Panc1 (cell line): ENCODE results near the gene PPP1R13L. TPM values are rescaled to one million over a fixed set of nuclear protein-coding genes. Genes with fewer than 3 reads are reported as not detected.

Experiments
- ATAC-seq: fragments of 200-7000 bp; cut with Tn5 transposase; 2 replicates; pipeline ENCODE4 v1.9.1; 2020; ENCODE audit warnings: mild to moderate bottlenecking, moderate library complexity
- BruUV-seq: library from RNA; stranded (reverse); fragments of 400-500 nt; replicated peaks from 2 replicates; lab custom pipeline; 2021; lab: Mats Ljungman, UMichigan
- CTCF ChIA-PET: fragments of 300-600 bp; sonication (Branson Sonifier 250); formaldehyde crosslinking; loops from one replicate; lab custom pipeline; 2022; ENCODE audit warnings: antibody characterized with exemption; lab: Charles Lee
- POLR2A ChIA-PET: fragments of 300-600 bp; sonication (Branson Sonifier 250); formaldehyde crosslinking; loops from one replicate; lab custom pipeline; 2022; ENCODE audit warnings: antibody characterized with exemption; lab: Charles Lee
- DNase-seq: peaks from one replicate; pipeline ENCODE4 v3.0.0-alpha.2; 2010; ENCODE audit warnings: low read depth, low spot score
- H3K27ac ChIP-seq: 2 replicates; pipeline ENCODE4 v1.5.1; 2011; ENCODE audit warnings: mild to moderate bottlenecking, low read length, inconsistent platforms
- H3K27me3 ChIP-seq: fragments of 200-500 bp; sonication (Bioruptor generic); 2 replicates; pipeline ENCODE4 v1.6.0; 2014; ENCODE audit warnings: low read length, inconsistent platforms; ENCODE audit not compliant: control insufficient read depth, insufficient read depth
- H3K36me3 ChIP-seq: fragments of 200-500 bp; sonication (Bioruptor generic); 2 replicates; pipeline ENCODE4 v1.5.1; 2014; ENCODE audit warnings: inconsistent platforms, mild to moderate bottlenecking, low read length, moderate library complexity; ENCODE audit not compliant: control insufficient read depth, insufficient read depth
- H3K4me1 ChIP-seq: 2 replicates; pipeline ENCODE4 v1.5.1; 2011; ENCODE audit warnings: inconsistent platforms, mild to moderate bottlenecking, low read length, moderate library complexity; ENCODE audit not compliant: control insufficient read depth, insufficient read depth
- H3K4me3 ChIP-seq, 2 experiments: 2 replicates each; pipeline ENCODE4 v1.5.1; 2011 to 2012; ENCODE audit warnings: low read depth in 2 of 2, low read length in 2 of 2, mild to moderate bottlenecking in 2 of 2, inconsistent platforms in 1 of 2, moderate library complexity in 1 of 2
- H3K9me3 ChIP-seq: fragments of 200-500 bp; sonication (Bioruptor generic); 2 replicates; pipeline ENCODE4 v1.5.1; 2014; ENCODE audit warnings: low read depth, mild to moderate bottlenecking, inconsistent platforms, low read length, moderate library complexity; ENCODE audit not compliant: control insufficient read depth, insufficient read depth
- POLR2AphosphoS5 ChIP-seq: IDR thresholded peaks from 2 replicates; pipeline ENCODE4 v1.6.1; 2012; ENCODE audit warnings: mild to moderate bottlenecking, low read depth, low read length, moderate library complexity
- SIN3A ChIP-seq: IDR thresholded peaks from 2 replicates; pipeline ENCODE4 v1.6.1; 2012; ENCODE audit warnings: low read depth, mild to moderate bottlenecking, low read length, moderate library complexity, borderline replicate concordance; ENCODE audit not compliant: insufficient read depth
- TCF7L2 ChIP-seq: IDR thresholded peaks from 2 replicates; pipeline ENCODE4 v1.6.1; 2011; ENCODE audit warnings: mild to moderate bottlenecking, low read depth, low read length, inconsistent platforms
- in situ Hi-C: cut with HindIII; loops from 2 replicates; pipeline ENCODE4 v1.10.0; 2016; ENCODE audit warnings: low sequenced_read_pairs, low pct_unique_long_range_greater_than_20kb
- intact Hi-C: fragments of 100-400 bp; cut with micrococcal nuclease; formaldehyde crosslinking; loops from one replicate; pipeline ENCODE4 v1.10.0; 2022; ENCODE audit not compliant: unreplicated experiment
- total RNA-seq: library from RNA; stranded (reverse); gene quantifications from one replicate; pipeline ENCODE4 v1.2.1, GENCODE V29; 2021; ENCODE audit not compliant: unreplicated experiment
- TF ChIP-seq, protein P1 (sequence below): fragments of 450-650 bp; IDR thresholded peaks from 2 replicates; pipeline ENCODE4 v1.5.1; 2017; ENCODE audit warnings: mild to moderate bottlenecking
- TF ChIP-seq, protein P2 (sequence below), 2 experiments: IDR thresholded peaks; 2 replicates each; pipeline ENCODE4 v1.6.1; 2011 to 2012; ENCODE audit warnings: low read depth in 2 of 2, control low read depth in 1 of 2, low read length in 1 of 2, mild to moderate bottlenecking in 1 of 2, moderate library complexity in 1 of 2; ENCODE audit not compliant: insufficient read depth in 1 of 2

Gene PPP1R13L
- total RNA-seq, 1 experiment from 2014 or later: 39.1 TPM

DNA sequence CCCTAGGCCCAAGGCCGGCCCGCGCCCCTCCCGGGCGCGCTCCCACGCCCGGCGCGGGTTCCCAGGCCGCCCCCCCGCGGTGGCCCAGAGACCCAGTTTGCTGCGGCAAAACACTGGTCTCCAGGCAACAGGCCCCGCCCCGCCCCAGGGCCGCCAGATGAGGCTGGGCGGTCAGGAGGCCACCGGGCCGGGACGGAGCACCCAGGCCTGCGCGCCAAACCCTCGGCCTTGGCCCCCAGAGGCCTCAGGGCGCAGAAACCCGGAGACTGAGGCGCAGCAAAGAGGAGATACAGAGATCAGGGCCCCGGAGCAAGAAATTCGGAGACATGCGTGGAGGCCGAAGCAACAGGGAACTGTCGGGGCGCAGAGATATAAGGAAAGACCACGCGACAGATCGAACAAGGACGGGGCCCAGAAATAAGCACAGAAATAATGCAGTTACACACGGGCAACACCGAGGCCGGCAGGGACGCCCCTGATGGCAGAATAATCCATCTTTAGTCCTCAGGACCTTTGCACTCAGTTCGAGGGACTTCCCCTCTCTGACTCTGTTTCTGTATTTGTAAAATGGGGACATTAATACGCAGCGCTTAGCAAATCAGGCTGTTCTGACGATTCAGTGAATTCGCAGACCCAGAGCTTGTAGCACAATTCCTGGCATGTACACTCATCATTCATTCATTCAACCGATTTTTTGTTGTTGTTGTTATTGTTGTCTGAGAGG lies 39.6 kb upstream of the PPP1R13L start:
- CTCF ChIA-PET: no interaction called here
- peak; percentile 73 for ATAC-seq
- POLR2A ChIA-PET: no interaction called here
- Histone ChIP-seq H3K27me3 (no peaks in the 10 kb centered on the region), H3K27ac (no peak overlapping the region), H3K4me3 (peak overlapping the region; percentile 14 to 71; a peak in 3 of 4 replicates), H3K36me3 (no peaks in the 10 kb centered on the region), H3K4me1 (peaks cover 16% of the 10 kb centered on the region), H3K9me3 (no peaks in the 10 kb centered on the region)
- intact Hi-C loops (no loop called here), in situ Hi-C loops (no loop called here)
- no TSS peak for BruUV-seq
- DNase-seq: no peak
- TF ChIP-seq, protein P1, sequence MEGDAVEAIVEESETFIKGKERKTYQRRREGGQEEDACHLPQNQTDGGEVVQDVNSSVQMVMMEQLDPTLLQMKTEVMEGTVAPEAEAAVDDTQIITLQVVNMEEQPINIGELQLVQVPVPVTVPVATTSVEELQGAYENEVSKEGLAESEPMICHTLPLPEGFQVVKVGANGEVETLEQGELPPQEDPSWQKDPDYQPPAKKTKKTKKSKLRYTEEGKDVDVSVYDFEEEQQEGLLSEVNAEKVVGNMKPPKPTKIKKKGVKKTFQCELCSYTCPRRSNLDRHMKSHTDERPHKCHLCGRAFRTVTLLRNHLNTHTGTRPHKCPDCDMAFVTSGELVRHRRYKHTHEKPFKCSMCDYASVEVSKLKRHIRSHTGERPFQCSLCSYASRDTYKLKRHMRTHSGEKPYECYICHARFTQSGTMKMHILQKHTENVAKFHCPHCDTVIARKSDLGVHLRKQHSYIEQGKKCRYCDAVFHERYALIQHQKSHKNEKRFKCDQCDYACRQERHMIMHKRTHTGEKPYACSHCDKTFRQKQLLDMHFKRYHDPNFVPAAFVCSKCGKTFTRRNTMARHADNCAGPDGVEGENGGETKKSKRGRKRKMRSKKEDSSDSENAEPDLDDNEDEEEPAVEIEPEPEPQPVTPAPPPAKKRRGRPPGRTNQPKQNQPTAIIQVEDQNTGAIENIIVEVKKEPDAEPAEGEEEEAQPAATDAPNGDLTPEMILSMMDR: peak; percentile 37
- TF ChIP-seq, protein P2, sequence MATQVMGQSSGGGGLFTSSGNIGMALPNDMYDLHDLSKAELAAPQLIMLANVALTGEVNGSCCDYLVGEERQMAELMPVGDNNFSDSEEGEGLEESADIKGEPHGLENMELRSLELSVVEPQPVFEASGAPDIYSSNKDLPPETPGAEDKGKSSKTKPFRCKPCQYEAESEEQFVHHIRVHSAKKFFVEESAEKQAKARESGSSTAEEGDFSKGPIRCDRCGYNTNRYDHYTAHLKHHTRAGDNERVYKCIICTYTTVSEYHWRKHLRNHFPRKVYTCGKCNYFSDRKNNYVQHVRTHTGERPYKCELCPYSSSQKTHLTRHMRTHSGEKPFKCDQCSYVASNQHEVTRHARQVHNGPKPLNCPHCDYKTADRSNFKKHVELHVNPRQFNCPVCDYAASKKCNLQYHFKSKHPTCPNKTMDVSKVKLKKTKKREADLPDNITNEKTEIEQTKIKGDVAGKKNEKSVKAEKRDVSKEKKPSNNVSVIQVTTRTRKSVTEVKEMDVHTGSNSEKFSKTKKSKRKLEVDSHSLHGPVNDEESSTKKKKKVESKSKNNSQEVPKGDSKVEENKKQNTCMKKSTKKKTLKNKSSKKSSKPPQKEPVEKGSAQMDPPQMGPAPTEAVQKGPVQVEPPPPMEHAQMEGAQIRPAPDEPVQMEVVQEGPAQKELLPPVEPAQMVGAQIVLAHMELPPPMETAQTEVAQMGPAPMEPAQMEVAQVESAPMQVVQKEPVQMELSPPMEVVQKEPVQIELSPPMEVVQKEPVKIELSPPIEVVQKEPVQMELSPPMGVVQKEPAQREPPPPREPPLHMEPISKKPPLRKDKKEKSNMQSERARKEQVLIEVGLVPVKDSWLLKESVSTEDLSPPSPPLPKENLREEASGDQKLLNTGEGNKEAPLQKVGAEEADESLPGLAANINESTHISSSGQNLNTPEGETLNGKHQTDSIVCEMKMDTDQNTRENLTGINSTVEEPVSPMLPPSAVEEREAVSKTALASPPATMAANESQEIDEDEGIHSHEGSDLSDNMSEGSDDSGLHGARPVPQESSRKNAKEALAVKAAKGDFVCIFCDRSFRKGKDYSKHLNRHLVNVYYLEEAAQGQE (IDR thresholded peaks at IDR 0.05; ENCODE audit: insufficient read depth in 1 of 2, low read depth in 2 of 2, low read length in 1 of 2): no peak

DNA sequence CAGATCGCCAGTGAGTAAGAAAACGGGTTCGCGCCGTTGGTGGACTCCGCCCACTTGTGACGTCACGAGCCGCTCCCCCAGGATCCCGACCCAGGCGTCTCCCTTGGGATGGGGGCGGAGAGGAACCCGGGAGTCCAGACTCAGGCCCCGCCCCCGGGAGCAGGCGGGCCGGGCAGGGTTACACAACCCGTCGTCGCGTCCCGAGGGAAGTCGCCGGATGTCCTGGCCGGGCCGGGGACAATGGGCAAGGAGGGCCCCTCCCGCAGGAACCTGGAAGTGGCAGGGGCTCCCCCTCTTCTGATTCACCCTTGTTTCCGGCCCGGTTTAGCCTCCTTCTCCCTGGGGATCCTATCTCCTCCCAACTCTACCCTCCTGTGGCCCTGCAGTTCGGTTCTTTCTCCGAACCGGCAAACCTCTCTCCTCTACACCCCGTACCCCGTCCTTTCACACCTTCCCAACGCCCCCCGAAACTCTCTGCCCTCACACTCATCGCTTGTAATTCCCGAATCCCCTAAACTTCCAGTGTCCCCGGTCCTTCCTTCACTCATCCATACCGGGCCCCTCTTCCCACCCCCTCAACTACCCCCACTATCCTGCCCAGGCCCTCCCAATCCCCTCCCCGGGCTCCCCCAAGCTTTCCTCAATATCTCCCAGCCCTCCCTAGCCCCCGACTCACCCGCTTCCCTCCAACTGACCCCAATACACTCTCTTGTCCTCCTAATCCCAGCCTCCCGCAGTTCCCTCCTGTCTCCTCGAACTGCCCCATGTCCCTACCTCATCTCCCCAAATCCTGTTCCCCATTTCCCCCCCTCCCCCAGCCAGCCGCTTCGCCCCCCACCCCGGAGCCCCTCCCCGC lies 38.8 kb upstream of the PPP1R13L start:
- intact Hi-C loops: no loop called here
- no peak for TF ChIP-seq SIN3A
- TF ChIP-seq, protein P1: no peak
- no peak for TF ChIP-seq TCF7L2
- TF ChIP-seq, protein P2 (IDR thresholded peaks at IDR 0.05; ENCODE audit: insufficient read depth in 1 of 2, low read depth in 2 of 2, low read length in 1 of 2): no peak
- TF ChIP-seq POLR2AphosphoS5: no peak
- no TSS peak for BruUV-seq
- ChIA-PET POLR2A (no interaction called here), CTCF (no interaction called here)
- no peaks in the 10 kb centered on the region for H3K9me3 ChIP-seq
- in situ Hi-C loops: no loop called here
- no peaks in the 10 kb centered on the region for H3K36me3 ChIP-seq
- peak overlapping the region; percentile 47 to 71 for H3K4me3 ChIP-seq
- peaks cover 8% of the 10 kb centered on the region for H3K4me1 ChIP-seq
- no peaks in the 10 kb centered on the region for H3K27me3 ChIP-seq
- no peak for DNase-seq
- peak; percentile 88 for ATAC-seq
- peak overlapping the region; percentile 61 for H3K27ac ChIP-seq
